GM18868 (cell line): ENCODE results near the gene TSHZ2.
"Not testable (repeated sequence)": the region's sequence is repeated elsewhere in the genome, so short reads cannot be mapped to it uniquely, and the experiment has no call there.

Experiments
- ATAC-seq: cut with Tn5 transposase; IDR thresholded peaks from one replicate; pipeline ENCODE4 v1.9.1; 2021; ENCODE audit warnings: mild to moderate bottlenecking, moderate library complexity; ENCODE audit not compliant: unreplicated experiment

Gene TSHZ2

DNA sequence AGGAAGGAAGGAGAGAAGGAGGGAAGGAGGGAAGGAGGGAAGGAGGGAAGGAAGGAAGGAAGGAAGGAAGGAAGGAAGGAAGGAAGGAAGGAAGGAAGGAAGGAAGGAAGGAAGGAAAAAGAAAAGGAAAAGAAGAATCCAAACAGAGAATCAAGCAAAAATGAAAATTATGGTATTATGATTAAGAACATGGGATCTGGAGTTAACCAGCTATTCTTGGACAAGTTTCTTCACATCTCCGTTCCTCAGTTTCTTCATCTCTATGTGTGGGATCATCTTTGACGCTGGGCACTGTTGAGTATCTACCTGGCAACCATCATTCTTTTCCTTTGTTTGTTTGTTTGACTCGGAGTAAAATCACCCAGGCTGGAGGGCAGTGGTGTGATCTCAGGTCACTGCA lies 549.9 kb downstream of the TSHZ2 start:
- ATAC-seq: no peak

DNA sequence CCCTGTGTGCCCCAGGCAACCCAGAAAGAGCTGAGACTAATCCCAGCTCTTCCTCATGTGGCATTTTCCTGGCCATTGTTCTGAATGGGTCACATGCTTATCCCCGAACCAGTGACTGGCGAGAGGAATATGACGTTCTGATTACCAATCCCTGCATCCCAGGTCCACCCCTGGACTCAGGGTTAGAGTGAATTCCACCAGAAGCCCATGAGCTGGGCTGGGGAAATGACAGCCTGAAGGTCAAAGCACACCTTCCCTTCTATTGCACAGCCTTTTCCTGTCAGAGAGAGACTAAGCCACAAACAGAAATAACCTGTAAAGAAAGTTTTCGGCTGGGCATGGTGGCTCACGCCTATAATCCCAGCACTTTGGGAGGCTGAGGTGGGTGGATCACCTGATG lies 550.5 kb downstream of the TSHZ2 start:
- ATAC-seq: no peak

DNA sequence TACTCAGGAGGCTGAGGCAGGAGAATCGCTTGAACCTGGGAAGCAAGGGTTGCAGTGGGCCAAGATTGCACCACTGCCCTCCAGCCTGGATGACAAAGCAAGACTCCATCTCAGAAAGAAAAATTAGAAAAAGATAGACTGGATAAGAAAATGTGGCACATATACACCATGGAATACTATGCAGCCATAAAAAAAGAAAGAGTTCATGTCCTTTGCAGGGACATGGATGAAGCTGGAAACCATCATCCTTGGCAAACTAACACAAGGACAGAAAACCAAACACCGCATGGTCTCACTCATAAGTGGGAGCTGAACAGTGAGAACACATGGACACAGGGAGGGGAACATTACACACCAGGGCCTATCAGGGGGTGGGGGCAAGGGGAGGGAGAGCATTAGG lies 551.5 kb downstream of the TSHZ2 start:
- not testable (repeated sequence) for ATAC-seq

DNA sequence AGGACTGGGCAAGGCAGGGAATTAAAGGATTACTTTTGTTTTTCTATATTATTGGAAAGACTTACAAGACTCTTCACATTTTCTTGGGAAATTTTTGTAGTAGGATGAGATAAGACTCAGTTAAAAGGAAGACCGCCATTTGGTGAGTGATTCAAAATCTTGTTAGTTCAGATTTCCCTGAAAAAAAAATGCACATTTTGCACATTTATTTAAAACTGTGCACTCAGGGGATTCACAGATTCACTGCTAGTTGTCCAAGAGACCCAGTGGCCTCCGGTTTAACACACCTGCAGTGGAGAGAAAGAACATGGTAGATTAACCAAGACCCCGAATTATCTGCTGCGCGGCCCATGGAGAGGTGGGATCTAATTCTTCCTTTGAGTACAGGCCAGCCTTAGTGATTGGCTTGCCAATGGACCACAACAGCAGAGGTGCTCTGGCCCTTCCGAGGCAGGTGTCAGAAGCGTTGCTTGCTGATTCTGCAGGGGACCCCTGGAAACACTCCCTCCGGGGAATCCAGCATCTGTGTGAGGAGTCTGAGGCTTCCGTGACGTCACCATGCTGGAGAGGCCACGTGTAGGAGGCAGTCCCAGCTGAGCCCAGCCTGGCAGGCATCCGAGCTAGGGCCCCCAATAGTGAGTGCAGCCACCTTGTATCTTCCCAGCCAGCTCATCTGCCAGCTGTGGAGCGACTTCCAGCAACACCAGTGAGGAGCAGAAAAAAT lies 552.6 kb downstream of the TSHZ2 start:
- ATAC-seq: no peak

DNA sequence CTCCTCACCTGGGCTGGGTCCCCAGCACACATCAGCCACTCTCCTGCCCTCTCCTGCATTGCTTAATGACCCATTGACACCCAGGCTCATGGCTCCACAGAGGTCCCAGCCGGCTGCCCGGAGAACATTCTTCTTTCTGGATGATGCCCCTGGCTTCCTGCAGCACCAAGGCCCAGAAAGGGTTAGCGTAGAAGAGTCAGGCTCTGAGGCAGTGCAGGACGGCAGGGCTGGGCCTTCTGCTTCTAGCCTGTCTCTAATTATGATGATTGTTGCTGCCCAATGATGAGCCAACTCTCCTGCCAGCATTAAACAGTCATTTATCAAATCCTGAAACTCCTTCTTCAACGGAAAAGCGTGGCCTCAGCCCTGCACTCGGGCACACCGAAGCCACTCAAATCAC lies 555.0 kb downstream of the TSHZ2 start:
- no peak for ATAC-seq

DNA sequence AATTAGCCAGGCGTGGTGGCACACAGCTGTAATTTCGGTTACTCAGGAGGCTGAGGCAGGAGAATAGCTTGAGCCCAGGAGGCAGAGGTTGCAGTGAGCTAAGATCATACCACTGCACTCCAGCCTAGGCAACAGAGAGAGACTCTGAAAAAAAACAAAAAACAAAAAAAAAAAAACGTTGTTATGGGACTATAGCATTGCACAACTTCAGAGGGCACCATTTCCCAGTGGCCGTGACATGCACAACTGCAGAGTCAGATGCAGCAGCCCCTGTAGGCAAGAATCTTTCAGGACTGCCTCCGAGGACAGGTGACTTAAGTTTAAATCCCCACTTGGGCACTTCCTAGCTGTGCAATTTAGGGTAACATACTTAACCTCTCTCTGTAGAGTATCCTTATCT lies 557.5 kb downstream of the TSHZ2 start:
- ATAC-seq: no peak

DNA sequence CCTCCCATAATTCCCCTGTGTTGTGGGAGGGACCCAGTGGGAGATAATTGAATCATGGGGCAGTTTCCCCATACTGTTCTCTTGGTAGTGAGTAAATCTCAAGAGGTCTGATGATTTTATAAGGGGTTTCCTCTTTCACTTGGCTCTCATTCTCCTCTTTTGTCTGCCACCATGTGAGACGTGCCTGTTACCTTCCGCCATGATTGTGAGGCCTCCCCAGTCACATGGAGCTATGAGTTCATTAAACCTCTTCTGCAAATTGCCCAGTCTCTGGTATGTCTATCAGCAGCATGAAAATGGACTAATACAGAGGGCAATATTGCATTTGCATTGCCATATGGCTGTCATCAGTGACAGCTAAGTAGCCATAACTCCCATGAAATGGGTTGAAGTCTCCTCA lies 558.3 kb downstream of the TSHZ2 start:
- no peak for ATAC-seq

DNA sequence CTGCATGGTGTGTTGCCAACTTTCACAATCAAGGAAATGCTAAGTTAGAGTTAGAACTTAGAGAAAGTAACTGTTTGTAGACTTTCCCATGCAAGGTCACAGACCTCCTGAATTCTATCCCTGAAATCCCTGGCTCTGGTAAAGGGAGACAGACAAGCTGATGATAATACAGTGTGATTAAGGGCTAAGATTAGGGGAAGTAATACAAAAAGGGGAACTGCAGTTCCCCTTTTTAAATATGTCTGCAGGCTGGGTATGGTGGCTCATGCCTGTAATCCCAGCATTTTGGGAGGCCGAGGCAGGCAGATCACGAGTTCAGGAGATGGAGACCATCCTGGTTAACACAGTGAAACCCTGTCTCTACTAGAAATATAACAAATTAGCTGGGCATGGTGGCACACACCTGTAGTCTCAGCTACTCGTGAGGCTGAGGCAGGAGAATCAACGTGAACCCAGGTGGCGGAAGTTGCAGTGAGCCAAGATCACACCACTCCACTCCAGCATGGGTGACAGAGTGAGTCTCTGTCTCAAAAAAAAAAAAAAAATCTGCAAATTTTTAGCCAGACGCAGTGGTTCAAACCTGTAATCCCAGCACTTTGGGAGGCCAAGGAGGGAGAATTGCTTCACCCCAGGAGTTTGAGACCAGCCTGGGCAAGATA lies 560.6 kb downstream of the TSHZ2 start:
- not testable (repeated sequence) for ATAC-seq

DNA sequence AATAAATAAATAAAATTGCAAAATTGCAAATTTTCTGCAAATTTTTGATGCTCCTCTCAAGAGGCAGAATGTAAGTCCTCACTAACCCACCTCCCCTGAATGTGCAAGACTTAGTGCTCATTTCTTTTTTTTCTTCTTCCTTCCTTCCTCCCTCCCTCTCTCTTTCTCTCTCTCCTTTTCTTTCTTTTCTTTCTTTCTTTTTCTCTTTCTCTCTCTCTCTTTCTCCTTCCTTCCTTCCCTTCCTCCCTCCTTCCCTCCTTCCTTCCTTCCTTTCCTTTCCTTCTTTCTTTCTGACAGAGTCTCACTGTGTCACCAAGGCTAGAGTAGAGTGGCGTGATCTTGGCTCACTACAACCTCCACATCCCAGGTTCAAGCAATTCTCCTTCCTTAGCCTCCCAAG lies 561.3 kb downstream of the TSHZ2 start:
- no peak for ATAC-seq

DNA sequence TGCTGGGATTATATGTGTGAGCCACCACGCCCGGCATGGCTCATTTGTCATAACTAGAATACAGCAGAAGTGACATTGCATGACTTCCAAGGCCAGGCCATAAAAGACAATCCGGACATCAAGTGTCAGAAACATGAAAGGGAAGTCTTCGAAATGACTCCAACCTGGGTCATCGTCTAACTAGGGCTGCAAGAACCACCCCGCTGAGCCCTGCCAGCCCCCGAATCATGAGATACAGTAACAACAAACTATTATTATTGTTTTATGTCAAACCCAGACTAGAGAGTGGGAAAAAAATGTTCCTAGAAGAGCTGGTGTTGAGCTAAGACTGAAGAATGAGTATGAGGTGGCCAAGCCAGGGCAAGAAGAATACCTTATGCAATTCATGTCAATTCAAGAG lies 561.9 kb downstream of the TSHZ2 start:
- no peak for ATAC-seq

DNA sequence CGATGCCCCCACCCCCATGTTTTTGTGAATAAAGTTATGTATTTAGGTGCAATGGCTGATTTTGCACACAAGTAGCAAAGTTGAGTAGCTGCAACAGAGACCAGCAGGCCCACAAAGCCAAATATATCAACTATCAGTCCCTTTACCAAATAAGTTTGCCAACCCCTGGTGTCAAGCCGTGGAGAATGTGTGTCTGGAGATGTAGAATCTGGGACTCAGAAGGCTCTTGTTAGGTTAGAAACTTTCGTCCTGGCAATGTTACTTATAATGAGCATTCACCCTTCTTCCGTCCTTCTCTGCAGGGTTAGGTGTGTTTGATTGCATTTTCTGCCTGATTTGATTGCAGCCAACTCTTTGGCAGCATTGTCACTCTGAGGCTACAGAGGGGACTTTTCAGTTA lies 563.7 kb downstream of the TSHZ2 start:
- no peak for ATAC-seq

DNA sequence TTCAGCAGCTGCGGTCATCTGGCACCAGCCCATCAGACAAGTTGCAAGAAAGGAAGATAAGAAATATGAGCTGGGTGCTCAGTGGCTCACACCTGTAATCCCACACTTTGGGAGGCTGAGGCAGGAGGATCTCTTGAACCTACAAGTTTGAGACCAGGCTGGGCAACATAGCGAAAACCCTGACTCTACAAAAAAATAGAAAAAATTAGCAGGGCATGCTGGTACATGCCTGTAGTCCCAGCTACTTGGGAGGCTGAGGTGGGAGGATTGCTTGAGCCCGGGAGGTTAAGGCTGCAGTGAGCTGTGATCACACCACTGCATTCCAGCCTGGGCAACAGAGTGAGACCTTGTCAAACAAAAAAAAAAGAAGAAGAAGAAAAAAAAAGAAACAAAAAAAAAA lies 564.2 kb downstream of the TSHZ2 start:
- ATAC-seq: not testable (repeated sequence)

DNA sequence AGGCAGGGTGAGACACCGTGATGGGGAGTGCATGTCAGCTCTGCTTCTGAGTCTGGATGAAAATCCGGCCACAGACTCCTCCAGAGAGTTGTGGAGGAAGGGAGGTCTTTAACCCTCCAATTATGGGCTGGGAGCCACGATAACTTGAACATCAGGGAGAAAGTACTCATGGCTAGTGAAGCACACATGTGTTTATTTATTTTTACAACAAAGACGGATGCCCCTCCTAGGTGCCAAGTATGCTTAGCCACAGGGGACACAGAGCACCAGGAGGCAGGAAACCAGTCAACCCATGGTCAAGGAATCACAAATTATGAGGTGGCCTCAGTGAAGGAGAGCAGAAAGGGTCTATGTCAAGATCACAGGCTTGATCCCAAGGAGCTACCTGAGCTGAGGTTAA lies 567.4 kb downstream of the TSHZ2 start:
- no peak for ATAC-seq
